Ovary (tissue), 9 donors: ENCODE results near the gene MIEF1. TPM values are rescaled to one million over a fixed set of nuclear protein-coding genes. Genes with fewer than 3 reads are reported as not detected.

Source experiments
- DNase-seq, 5 donors: peaks; one replicate each; pipeline ENCODE4 v3.0.0-alpha.2; 2019 to 2020
- H3K27ac ChIP-seq, 2 donors: fragments of 200-600 bp; one replicate each; pipeline versions ENCODE4 v1.5.1 to v1.8.0; 2019 to 2022
- H3K27me3 ChIP-seq: fragments of 200-600 bp; one replicate; pipeline ENCODE4 v1.8.0; 2022
- H3K36me3 ChIP-seq: fragments of 200-600 bp; sonication (generic); one replicate; pipeline ENCODE4 v1.5.1; 2019
- H3K4me1 ChIP-seq: one replicate; pipeline ENCODE4 v1.8.1; 2013; ENCODE audit warnings: mild to moderate bottlenecking, moderate library complexity; ENCODE audit not compliant: insufficient read depth
- H3K4me3 ChIP-seq: fragments of 200-600 bp; sonication (generic); one replicate; pipeline ENCODE4 v1.5.1; 2017
- H3K9me3 ChIP-seq, 2 donors: fragments of 200-600 bp in 1 of 2; sonication (generic) in 1 of 2; one replicate each; pipeline versions ENCODE4 v1.5.1 to v1.8.1; 2013 to 2019; ENCODE audit warnings: mild to moderate bottlenecking in 1 of 2, moderate library complexity in 1 of 2
- EP300 ChIP-seq: sonication (generic); formaldehyde crosslinking; IDR thresholded peaks from one replicate; pipeline ENCODE4 v1.6.1; 2017; ENCODE audit warnings: antibody characterized with exemption
- POLR2A ChIP-seq: fragments of 450-650 bp; IDR thresholded peaks from one replicate; pipeline ENCODE4 v1.6.1; 2017; ENCODE audit warnings: antibody characterized with exemption, mild to moderate bottlenecking, moderate library complexity
- WGBS, 3 donors: extraction: QIAGEN DNeasy Blood & Tissue Kit in 1 of 3; methylation state at CpG; one replicate each; pipeline versions ENCODE4 v1.1.5 to v1.1.7; 2013 to 2017; 5-methylcytosine and 5-hydroxymethylcytosine counted together
- intact Hi-C, 4 donors: fragments of 100-400 bp; cut with DNase I; formaldehyde crosslinking; loops; one replicate each; pipeline versions ENCODE4 v1.11.0 to v1.15.1; 2022 to 2023
- polyA plus RNA-seq, 2 donors: library from polyadenylated mRNA; stranded (reverse); fragments of 200-250 nt in 1 of 2; fragments of 350-450 nt in 1 of 2; fragmentation: Illumina TruSeq in 1 of 2; extraction: RNeasy Lipid Tissue Mini Kit (QIAGEN cat#74804) in 1 of 2; gene quantifications; one replicate each; pipeline ENCODE4 v1.2.3, GENCODE V29; 2013 to 2014
- total RNA-seq, 7 donors: library from RNA; depleted of rRNA in 2 of 7; stranded (reverse); fragments of >200 nt in 2 of 7; fragmentation: NEBNext Ultra II Directional in 3 of 7; extraction: Animal tissue kit (Norgen Biotek cat#: 25700) in 3 of 7; gene quantifications; one replicate each; pipeline versions ENCODE4 v1.1.0 to v1.2.4, GENCODE V29; 2016 to 2023
- TF ChIP-seq, protein P1 (sequence below), 3 donors: fragments of 450-650 bp in 2 of 3; fragments of 200-600 bp in 1 of 3; IDR thresholded peaks; one replicate each; pipeline versions ENCODE4 v1.5.1 to v1.8.0; 2016 to 2022; ENCODE audit warnings: antibody characterized with exemption in 3 of 3, mild to moderate bottlenecking in 1 of 3
- donor health status: DM: no; HTN: no; CAD: no; lungs with moderate emphysema.
- donor health status: DM: no; HTN: no; CAD: no.
- donor health status: Bipolar disorder and iron deficiency.
- donor health status: DM: yes; HTN: yes; CAD: no.
- donor health status: DM: no; HTN: no; CAD: no.
- donor health status: DM: yes; HTN: yes; CAD: no.

The MIEF1 gene
- total and polyA plus RNA-seq, 9 donors, result 11.4 to 23.9 (median 19.9) TPM

DNA sequence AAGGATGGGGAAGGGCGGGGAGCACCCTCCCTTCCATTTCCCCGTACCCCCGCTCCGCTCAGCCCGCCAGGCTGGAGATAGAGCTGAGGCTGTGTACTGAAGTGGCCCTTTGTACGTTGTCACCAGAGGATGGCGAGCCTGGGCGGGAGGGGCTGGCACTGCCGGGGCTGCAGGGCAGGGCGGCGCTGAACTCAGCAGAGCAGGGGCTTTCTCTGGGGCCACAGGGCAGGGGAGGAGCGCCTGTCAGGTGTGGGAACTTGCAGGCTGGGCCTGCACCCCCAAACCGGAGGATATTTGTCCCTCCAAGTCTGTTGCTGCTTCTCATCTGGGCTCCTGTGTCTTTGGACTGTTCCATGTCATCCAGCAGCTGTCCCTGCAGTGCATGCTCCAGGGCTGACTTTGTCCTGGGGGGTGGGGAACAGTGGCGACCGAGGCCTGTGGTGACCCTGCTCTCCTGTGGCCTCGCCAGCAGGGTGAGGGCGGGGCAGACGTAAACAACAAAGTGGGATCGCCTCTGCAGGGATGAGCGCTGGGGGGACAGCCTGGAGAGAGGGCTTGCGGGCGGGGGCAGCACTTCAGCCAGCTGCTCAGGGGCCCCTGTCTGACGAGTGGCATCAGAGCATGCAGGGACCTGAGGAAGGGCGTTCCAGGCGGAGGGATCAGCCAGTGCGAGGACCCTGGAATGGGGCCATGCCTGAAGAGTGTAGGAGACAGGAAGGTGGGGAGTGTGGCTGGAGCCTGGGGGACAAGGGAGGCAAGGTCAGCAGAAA is 32.2 kb upstream of the MIEF1 start:
- H3K4me3 ChIP-seq, result no peak overlapping the region
- TF ChIP-seq POLR2A (no peak), EP300 (no peak)
- TF ChIP-seq, protein P1, sequence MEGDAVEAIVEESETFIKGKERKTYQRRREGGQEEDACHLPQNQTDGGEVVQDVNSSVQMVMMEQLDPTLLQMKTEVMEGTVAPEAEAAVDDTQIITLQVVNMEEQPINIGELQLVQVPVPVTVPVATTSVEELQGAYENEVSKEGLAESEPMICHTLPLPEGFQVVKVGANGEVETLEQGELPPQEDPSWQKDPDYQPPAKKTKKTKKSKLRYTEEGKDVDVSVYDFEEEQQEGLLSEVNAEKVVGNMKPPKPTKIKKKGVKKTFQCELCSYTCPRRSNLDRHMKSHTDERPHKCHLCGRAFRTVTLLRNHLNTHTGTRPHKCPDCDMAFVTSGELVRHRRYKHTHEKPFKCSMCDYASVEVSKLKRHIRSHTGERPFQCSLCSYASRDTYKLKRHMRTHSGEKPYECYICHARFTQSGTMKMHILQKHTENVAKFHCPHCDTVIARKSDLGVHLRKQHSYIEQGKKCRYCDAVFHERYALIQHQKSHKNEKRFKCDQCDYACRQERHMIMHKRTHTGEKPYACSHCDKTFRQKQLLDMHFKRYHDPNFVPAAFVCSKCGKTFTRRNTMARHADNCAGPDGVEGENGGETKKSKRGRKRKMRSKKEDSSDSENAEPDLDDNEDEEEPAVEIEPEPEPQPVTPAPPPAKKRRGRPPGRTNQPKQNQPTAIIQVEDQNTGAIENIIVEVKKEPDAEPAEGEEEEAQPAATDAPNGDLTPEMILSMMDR (IDR thresholded peaks at IDR 0.05), result no peak
- WGBS, 3 donors, result 83 to 85% (median 84%) methylated on average over 26 of the region's 26 CpGs
- H3K4me1 ChIP-seq, result peaks cover 19% of the 10 kb centered on the region
- H3K27me3 ChIP-seq, result no peaks in the 10 kb centered on the region
- no peak for DNase-seq
- no peaks in the 10 kb centered on the region for H3K36me3 ChIP-seq
- no peaks in the 10 kb centered on the region for H3K9me3 ChIP-seq
- intact Hi-C loops, result no loop called here
- H3K27ac ChIP-seq, result no peak overlapping the region

- TF ChIP-seq, protein P1 (IDR thresholded peaks at IDR 0.05), result no peak
- no peak for TF ChIP-seq EP300
- no peak overlapping the region for H3K4me3 ChIP-seq
- no peaks in the 10 kb centered on the region for H3K36me3 ChIP-seq
- H3K27me3 ChIP-seq, result no peaks in the 10 kb centered on the region
- no peak for DNase-seq
- no peak overlapping the region for H3K27ac ChIP-seq
- H3K4me1 ChIP-seq, result peaks cover 19% of the 10 kb centered on the region
- intact Hi-C loops, result no loop called here
- WGBS, 3 donors, result 60 to 70% (median 61%) methylated on average over 16 of the region's 16 CpGs
- no peaks in the 10 kb centered on the region for H3K9me3 ChIP-seq
Measured at GRCh38 chr22:39470451-39471291, 31.4 kb upstream of the MIEF1 start.

DNA sequence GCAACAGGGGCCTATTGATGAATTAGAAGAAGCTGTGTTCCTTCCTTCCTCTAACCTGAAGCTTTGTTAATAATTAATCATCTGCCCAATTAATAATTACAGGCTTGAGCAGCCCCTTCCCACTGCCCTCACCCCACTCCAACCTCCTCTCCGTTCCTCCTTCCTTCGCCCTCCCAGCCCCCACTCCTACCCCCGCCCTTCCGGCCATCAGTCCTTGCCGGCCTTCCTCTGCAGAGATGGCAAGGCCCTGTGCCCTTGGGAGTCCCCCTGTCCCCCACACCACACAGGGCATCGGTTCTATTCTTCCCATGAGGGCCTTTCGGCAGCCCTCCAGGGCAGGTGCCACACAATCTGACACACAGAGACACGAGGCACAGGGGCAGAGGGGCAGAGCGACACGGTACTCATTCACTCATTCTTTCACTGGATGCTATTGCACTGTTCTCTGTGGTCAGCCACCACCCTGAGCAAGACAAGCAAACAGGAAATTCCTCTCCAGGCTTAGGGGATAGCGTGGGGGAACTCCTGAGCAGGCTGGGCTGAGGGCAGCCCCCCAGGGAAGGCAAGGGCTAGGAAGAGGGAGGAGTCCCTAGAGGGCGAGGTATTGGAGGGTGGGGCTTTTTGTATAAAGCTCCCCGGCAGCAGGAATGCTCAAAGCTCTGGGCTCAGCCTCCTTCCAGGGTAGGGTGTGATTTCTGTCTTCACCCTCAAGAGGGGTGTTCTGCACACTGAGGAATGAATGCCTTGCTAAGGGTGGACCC is 30.5 kb upstream of the MIEF1 start:
- no peaks in the 10 kb centered on the region for H3K27me3 ChIP-seq
- peaks cover 16% of the 10 kb centered on the region for H3K4me1 ChIP-seq
- H3K27ac ChIP-seq, result no peak overlapping the region
- TF ChIP-seq, protein P1 (IDR thresholded peaks at IDR 0.05), result no peak
- TF ChIP-seq POLR2A (no peak), EP300 (no peak)
- no peak for DNase-seq
- no peak overlapping the region for H3K4me3 ChIP-seq
- whole genome bisulfite sequencing, 3 donors, result 23 to 38% (median 28%) methylated on average over 13 of the region's 13 CpGs
- intact Hi-C loops, result no loop called here
- H3K9me3 ChIP-seq, result no peaks in the 10 kb centered on the region
- H3K36me3 ChIP-seq, result no peaks in the 10 kb centered on the region
